HG02763 (cell line): Measurements from ENCODE around the gene WWTR1.

Source experiments
- ATAC-seq: cut with Tn5 transposase; IDR thresholded peaks from one replicate; pipeline ENCODE4 v1.9.1; 2021; ENCODE audit warnings: mild to moderate bottlenecking, moderate library complexity; ENCODE audit not compliant: unreplicated experiment

The WWTR1 gene

DNA sequence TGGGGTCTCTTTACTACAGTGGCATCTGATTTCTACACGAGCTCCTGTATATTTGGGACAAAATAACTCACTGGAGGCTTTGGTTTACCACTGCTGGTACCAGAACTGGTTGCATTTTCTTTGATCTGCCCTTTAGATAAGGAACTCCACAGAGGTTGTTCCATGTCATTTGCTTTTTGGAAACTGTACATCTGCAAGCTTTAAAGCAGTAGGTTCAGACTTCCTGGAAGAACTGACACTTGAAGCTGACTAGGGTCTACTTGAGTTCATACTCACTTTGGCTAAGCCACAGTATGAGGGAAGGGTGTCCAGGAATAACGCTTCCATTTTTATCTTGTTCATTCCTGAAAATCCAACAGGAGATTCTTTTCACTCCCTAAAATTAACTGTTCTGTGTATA lies 86.4 kb downstream of the WWTR1 start:
- no peak for ATAC-seq

DNA sequence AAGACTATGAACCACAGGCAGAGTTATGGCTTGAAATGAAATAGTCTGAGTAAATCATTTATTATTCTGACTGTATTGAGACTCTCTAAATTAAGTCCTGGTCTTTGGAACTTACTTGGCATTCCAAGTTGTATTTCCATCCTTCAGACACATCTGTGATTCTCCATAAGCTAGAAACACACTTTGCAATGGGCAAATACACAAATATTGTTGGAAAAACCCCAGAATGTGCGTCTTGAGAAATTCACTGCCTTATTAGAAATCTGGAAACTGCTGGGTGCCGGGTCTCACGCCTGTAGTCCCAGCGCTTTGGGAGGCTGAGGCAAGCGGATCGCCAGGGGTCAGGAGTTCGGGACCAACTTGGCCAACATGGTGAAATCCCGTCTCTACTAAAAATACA lies 87.8 kb downstream of the WWTR1 start:
- no peak for ATAC-seq

- ATAC-seq = no peak
Measured at GRCh38 chr3:149567381-149567780, 90.4 kb downstream of the WWTR1 start.

- no peak for ATAC-seq
Measured at GRCh38 chr3:149566292-149566975, 91.4 kb downstream of the WWTR1 start.

GRCh38 chr3:149564079-149564478 lies 93.7 kb downstream of the WWTR1 start:
- no peak for ATAC-seq

GRCh38 chr3:149563114-149563513 lies 94.7 kb downstream of the WWTR1 start:
- ATAC-seq = no peak

DNA sequence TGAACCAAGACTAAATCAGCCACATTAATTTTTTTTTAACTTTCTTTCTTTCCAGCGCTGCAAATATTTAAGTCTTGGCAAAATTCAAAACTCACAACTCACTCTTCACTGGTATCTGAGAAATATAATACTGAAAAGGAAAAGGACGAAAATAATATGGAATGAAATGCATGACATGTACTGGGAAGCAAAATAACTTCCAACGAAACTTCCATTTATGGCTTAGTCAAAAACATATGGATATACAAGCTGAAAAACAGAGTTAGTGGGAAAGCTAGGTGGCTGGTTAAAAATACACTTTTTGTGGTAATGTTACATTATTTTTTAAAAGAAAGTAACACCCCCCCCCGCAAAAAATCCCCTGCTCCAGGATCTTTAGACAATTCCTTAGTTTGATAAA lies 97.2 kb downstream of the WWTR1 start:
- ATAC-seq = no peak

DNA sequence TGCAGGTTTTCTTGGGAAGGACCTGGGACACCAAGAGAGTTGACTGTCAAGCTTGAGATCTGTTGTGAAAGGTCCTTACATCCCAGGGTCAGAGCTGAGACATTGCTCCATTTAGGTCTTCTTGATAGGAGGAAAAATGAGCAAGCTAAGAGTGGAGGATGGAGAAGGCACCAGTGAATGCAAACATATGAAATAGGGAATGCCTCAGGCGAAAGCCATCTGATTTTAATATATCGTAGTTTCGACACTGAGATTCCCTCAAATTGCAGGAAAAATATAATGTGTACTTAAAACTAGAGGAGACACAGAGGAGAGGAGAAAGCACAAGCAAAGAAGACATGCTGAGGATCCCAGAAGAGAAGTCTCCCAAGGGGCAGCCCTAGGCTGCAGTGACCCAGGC lies 97.8 kb downstream of the WWTR1 start:
- ATAC-seq = no peak

GRCh38 chr3:149559525-149559924 lies 98.3 kb downstream of the WWTR1 start:
- no peak for ATAC-seq

DNA sequence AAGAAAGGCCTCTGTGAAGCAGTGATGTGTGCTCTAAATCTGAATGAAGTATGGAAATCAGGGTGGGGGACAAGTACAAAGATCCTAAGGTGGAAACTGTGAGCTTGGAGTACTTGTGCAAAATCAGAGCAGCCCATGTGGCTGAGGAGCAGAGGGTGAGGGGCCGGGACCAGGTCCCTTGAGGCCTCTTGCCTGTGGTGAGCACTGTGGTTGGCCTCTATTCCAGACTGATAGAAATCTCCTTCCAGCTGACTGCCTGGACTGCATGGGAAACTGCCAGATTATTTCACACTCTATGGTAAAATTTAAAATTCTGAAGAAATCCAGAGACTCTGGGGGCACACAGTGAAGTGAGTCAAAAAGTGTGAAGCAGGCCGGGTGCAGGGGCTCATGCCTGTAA lies 101.9 kb downstream of the WWTR1 start:
- no peak for ATAC-seq

- ATAC-seq = no peak
Measured at GRCh38 chr3:149554826-149555225, 103.0 kb downstream of the WWTR1 start.

GRCh38 chr3:149553781-149554451 lies 103.9 kb downstream of the WWTR1 start:
- no peak for ATAC-seq

DNA sequence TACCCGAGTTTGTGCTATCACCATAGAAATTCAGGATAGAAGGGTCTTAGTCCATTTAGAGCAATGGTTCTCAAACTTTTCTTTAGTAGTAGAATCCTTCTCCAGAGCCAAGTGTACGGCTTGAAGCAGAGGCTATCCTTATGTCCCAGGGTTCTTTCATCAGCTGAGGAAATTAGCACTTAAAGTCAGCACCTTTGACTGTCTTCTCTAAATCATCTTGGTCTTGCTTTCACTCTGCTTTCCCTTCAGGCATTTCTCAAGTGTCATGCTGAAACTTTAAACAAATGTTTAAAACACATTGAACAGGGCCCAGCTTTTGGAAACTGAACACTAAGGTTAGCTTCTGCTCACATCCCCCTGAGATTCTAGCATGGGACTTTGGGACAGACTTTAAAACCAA lies 105.1 kb downstream of the WWTR1 start:
- no peak for ATAC-seq

GRCh38 chr3:149551500-149551899 lies 106.3 kb downstream of the WWTR1 start:
- ATAC-seq = no peak

GRCh38 chr3:149548669-149549065 lies 109.2 kb downstream of the WWTR1 start:
- ATAC-seq = no peak

- no peak for ATAC-seq
Measured at GRCh38 chr3:149547954-149548668, 109.7 kb downstream of the WWTR1 start.

DNA sequence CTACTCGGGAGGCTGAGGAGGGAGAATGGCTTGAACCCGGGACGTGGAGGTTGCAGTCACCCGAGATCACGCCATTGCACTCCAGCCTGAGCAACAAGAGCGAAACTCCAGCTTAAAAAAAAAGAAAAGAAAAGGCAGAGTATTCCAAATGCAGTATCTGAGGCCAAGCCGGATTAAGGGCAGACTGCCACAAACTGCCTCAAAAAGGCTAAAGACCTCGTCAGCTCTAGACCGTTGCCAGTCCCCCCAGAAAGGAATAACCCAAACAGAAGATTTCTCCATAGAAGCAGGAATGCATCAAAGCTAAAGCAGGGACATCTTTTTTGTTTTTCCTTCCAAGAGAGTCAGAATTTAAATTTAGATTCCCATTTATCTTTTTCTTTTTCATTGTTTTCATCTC lies 110.4 kb downstream of the WWTR1 start:
- no peak for ATAC-seq

GRCh38 chr3:149545049-149545448 lies 112.8 kb downstream of the WWTR1 start:
- no peak for ATAC-seq

DNA sequence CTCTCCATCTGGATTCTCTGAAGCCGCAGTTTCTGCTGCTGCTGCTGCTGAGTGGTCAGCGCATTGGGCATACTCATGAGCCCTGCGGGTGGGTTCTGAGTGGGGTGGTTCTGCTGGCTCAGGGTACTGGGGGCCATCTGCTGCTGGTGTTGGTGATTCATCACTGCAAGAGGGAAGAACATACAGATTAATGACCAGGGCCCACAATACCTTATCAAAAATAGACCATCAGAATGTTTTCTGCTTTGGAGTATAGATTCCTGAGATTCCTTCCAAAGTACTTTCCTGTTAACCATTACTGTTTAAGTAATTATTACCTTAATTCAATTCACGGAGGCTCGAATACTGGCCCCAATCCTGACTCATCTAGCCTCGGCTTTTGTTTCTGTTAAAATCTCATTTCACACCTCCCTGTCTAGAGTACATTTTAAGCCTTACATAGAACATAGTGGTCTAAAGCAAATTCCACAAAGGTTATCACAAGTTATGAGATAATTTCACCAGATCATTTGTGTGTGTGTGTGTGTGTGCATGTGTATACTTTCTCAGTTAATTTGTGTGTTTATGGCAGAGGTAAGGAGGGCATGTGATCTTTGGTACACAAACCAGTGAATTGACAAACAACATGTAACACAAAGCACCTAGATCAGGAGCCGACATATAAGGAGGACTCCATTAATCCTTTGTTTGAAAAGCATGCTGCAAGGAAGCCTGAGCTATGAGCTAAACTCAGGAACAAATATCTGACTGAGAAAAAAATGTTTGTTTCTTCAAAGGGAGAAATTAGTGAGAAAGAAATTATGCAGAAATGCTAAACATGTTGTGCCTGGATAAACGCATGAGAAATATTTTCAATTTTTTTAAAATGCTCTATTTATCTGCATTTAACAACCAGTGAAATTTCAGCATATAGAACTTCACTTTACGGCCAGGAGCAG lies 115.2 kb downstream of the WWTR1 start:
- no peak for ATAC-seq

DNA sequence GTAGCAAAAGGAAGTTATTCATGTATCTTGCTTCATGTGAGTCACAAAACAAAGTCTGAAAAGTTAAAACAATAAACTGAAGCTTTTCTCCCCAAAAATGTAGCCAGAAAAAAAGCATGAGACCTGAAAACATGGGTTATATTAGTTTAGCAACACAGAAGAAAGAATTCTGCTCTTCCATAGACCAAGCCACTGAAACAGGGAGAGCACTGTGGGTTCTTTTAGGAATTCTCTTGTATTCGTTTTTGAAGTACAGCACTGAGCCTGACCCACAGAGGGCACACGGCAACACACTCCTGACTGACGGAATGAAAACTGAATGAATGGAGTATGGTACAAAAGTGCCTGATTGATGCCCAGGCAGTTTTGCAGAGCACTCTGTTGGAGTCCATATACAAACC lies 116.7 kb downstream of the WWTR1 start:
- no peak for ATAC-seq

- ATAC-seq = no peak
Measured at GRCh38 chr3:149538371-149538770, 119.5 kb downstream of the WWTR1 start.
